Stimulated activated CD8-positive, alpha-beta memory T cell treated with anti-CD3 and anti-CD28 coated beads, Interleukin-2, amount 100 ng/mL, for 1 hour (primary cell): ENCODE measurements around the gene HPCAL1.

Experiments used
- DNase-seq, 2 donors: peaks; one replicate each; pipeline ENCODE4 v3.0.0-alpha.2; 2020; ENCODE audit warnings: low read depth in 2 of 2

HPCAL1 gene

GRCh38 chr2:10269291-10269690 is 33.4 kb upstream of the HPCAL1 start:
- DNase-seq = no peak

GRCh38 chr2:10269711-10270610 is 32.7 kb upstream of the HPCAL1 start:
- no peak for DNase-seq

- no peak for DNase-seq
These were observed 31.2 kb upstream of the HPCAL1 start for GRCh38 chr2:10271509-10271908.

- no peak for DNase-seq
These were observed 30.8 kb upstream of the HPCAL1 start for GRCh38 chr2:10271946-10272345.

GRCh38 chr2:10272464-10272863 is 30.2 kb upstream of the HPCAL1 start:
- no peak for DNase-seq

- DNase-seq = no peak
These were observed 29.2 kb upstream of the HPCAL1 start for GRCh38 chr2:10273215-10274175.

- DNase-seq = no peak
These were observed 28.3 kb upstream of the HPCAL1 start for GRCh38 chr2:10274376-10274775.

- no peak for DNase-seq
These were observed 27.5 kb upstream of the HPCAL1 start for GRCh38 chr2:10274983-10275802.

GRCh38 chr2:10276481-10277292 is 26.0 kb upstream of the HPCAL1 start:
- DNase-seq = no peak

GRCh38 chr2:10277293-10278028 is 25.2 kb upstream of the HPCAL1 start:
- no peak for DNase-seq

GRCh38 chr2:10278029-10278762 is 24.5 kb upstream of the HPCAL1 start:
- no peak for DNase-seq

- no peak for DNase-seq
These were observed 23.8 kb upstream of the HPCAL1 start for GRCh38 chr2:10278763-10279471.

- DNase-seq = no peak
These were observed 23.2 kb upstream of the HPCAL1 start for GRCh38 chr2:10279472-10279870.

- no peak for DNase-seq
These were observed 22.7 kb upstream of the HPCAL1 start for GRCh38 chr2:10279946-10280463.

GRCh38 chr2:10281891-10282290 is 20.8 kb upstream of the HPCAL1 start:
- no peak for DNase-seq

- no peak for DNase-seq
These were observed 20.0 kb upstream of the HPCAL1 start for GRCh38 chr2:10282611-10283105.

- no peak for DNase-seq
These were observed 19.3 kb upstream of the HPCAL1 start for GRCh38 chr2:10283106-10284062.
